ENCODE measurements around the gene UNC13B.

GRCh38 chr9:35414889-35415288 lies 253.1 kb downstream of the UNC13B start:
- TF ChIP-seq, protein P1, sequence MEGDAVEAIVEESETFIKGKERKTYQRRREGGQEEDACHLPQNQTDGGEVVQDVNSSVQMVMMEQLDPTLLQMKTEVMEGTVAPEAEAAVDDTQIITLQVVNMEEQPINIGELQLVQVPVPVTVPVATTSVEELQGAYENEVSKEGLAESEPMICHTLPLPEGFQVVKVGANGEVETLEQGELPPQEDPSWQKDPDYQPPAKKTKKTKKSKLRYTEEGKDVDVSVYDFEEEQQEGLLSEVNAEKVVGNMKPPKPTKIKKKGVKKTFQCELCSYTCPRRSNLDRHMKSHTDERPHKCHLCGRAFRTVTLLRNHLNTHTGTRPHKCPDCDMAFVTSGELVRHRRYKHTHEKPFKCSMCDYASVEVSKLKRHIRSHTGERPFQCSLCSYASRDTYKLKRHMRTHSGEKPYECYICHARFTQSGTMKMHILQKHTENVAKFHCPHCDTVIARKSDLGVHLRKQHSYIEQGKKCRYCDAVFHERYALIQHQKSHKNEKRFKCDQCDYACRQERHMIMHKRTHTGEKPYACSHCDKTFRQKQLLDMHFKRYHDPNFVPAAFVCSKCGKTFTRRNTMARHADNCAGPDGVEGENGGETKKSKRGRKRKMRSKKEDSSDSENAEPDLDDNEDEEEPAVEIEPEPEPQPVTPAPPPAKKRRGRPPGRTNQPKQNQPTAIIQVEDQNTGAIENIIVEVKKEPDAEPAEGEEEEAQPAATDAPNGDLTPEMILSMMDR (IDR thresholded peaks at IDR 0.05; ENCODE audit: low read length) = no peak
- no peak for TF ChIP-seq EZH2 (IDR thresholded peaks at IDR 0.05; ENCODE audit: borderline replicate concordance, low read length)

Data from OCI-LY1 (cell line).